Activated T-cell treated with anti-CD3 and anti-CD28 coated beads for 1 hour (primary cell): ENCODE results near the gene RASD1.
"Not testable (repeated sequence)": the region's sequence is repeated elsewhere in the genome, so short reads cannot be mapped to it uniquely, and the experiment has no call there.

Experiments used
- DNase-seq: peaks from one replicate; pipeline ENCODE4 v3.0.0-alpha.2; 2020; ENCODE audit warnings: low read depth

RASD1 gene

DNA sequence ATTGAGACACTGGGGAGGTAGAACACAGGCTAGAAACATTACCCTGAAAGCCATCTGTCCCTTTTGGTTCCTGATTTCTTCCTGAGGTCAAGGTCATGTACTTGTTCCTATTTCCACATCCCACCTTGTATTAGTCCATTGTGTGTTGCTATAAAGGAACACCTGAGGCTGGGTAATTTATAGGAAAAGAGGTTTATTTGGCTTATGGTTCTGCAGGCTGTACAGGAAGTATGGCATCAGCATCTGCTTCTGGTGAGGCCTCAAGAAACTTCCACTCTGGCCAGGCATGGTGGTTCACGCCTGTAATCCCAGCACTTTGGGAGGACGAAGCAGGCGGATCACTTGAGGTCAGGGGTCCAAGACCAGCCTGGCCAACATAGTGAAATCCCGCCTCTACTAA is 26.8 kb downstream of the RASD1 start:
- DNase-seq: no peak

DNA sequence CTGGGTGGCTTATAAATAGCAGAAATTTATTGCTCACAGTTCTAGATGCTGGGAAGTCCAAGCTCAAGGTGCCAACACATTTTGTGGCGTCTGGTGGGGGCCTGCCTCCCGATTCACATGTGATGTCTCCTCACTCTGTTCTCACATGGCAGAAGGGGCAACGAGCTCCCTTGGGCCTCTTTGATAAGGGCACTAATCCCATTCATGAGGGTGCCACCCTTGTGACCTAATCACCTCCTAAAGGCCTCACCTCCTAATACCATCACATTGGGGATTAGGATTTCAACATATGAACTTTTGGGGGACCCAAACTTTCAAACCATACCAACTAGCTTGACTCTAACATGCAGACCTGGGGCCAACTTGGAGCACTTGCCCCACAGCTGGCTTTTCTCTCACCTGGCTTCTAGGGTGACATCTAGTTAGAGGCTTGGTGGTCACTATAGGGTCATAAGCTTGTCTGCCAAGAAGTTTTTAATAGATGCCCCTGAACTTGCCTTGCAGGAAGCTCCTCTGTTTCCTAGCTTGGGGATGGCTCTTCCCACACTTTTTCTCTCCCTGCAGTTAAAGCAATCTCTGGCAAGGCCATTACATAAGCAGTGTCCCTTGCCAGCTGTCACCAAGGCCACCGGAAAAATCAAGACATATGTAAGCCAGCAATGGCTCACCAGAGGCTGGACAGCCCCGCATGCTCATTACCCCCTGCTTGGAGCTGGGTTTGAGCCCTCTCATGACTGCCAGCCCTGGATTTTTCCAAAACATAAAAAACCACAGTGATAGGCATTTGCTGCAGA is 27.8 kb downstream of the RASD1 start:
- no peak for DNase-seq

DNA sequence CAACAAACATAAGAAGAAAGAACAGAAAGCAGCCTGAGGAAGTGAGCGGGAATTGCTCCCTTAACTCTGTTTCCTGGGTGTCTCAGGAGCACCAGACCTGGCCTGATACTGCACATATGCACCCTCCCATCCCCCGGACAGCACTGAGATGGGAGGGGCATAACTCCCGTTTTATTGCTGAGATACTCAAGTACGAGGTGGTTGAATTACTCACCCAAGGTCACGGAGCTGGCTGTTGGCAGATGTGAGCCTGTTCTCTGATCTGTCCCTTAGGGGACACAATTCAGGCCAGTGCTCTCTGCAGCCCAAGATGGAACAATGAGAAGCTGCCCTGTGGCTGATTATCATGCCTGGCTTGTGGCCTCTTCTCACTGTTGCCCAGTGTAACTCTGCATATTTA is 28.5 kb downstream of the RASD1 start:
- DNase-seq: no peak

DNA sequence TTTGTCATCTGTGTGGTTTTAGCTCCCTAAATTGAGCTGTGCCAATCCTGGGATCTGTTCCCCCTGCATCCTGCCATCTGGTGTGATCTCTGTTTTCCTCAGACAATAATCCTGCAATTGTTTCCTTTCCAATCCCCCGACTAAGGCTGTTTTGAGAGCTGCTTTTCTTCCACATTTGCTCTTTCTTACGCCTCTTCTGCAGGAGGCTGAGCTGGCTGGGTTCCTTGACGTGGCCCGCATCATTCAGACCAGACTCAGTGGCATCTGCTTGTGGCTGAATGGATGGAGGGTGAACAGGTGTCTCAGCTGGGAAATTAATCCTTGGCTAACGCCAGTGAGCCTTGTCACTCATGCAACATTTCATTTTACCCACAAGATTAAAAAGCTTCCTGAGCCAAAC is 29.2 kb downstream of the RASD1 start:
- no peak for DNase-seq

DNA sequence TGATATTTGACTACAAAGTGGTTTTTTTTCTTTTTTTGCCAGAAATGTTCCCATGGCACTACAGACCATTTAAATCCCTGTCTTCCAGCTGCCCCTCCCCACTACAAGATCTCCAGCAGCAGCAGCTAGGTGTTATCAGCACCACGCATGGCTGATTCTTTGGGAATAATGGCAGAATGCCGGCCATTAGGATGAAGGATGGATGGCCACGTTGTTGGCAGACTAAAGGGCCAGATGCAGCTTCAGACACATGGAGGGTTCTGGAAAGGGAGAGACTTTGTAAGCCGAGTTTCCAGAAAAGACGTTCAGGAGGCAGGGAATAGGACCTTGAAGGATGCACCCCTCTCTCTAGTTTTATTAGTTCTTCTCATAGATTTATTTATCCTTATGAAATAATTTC is 29.7 kb downstream of the RASD1 start:
- DNase-seq: no peak

DNA sequence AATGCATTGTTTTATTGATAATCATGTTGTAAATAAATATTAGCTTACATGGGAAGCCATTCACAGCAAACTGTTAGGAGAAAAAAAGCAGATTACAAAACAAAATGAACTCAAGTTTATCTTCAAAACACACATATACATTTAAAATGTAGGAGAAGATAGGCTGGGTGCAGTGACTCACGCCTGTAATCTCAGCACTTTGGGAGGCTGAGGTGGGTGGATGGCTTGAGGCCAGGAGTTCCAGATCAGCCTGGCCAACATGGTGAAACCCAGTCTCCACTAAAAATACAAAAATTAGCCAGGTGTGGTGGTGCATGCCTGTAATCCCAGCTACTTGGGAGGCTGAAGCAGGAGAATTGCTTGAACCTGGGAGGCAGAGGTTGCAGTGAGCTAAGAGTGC is 30.3 kb downstream of the RASD1 start:
- DNase-seq: not testable (repeated sequence)

DNA sequence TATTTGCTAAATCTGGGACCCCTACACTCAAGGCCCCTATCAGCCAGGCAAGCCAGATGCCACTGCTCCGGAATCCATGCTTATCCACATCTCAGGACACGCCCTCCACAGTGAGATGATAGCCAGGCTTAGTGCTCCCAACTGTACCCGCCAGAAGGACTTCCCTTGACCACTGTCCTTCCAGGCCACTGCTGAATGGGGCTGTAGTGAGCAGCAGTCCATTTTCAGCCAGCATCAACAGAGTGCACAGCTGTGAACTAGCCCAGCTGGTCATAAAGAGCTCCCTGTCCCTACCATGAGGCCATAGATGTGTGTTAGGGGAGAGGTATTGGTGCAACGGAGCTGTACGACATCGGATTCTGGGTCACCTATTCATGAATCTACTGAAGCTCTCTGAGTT is 32.4 kb downstream of the RASD1 start:
- DNase-seq: no peak

DNA sequence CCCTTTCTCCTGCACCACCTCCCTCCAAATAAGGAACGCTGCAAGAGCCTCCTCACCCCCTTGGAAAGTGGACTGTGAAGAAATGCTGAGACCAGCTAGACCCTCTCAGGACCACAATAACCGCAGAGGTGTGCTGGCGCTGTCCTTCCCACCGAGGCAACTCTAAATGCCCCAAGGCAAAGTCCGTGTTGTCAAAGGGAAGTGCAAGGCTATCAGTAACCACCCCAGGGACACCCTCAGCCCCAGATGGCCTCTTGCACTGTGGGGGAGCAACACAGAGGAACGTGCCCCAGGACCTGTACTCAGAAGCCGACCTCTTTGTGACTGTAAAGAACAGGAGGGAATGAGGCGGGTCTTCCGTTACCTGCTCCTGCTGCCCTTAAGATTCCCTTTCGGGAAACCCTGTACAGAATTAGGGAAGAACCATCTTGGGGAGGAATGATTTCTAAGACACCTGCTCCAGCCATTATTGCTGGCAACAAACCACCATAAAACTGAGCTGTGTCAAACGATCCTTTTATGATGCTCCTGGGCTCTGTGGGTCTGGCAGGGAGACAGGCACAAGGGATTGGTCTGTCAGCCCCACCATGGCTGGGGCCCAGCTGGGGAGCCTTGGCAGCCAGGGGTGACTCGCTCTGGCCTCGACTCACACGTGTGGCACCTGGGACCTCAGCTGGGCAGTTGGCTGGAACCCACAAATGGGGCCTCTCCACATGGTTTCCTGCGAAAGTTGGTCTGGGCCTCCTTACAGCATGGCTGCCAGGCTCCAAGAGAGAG is 34.0 kb downstream of the RASD1 start:
- DNase-seq: no peak

DNA sequence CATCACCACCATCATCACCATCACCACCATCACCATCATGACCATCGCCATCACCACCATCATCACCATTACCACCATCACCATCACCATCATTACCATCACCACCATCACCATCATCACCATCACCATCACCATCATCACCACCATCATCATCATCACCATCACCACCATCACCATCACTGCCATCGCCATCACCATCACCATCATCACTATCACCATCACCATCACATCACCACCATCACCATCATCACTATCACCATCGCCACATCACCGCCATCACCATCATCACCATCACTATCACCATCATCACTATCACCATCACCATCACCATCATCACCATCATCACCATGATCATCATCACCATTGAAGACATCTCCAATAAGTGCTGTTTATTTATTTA is 36.2 kb downstream of the RASD1 start:
- DNase-seq: no peak

DNA sequence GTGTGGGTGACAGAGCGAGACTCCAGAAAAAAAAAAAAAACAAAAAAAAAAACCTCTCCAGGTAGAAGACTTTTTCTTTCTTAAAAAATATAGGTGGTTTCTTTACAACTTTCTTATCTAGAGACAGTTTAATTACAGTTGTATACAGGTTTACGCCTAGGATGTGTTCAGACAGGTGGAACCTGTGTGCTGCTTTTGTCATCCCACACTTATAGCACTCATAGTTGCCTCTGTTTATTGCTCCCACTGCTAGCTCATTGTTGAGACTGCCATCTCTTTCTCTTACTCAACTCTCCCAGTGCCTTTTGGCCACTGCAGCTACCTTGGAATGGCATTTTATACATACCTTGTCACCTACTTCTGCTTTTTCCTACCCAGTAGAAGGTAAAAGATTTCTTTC is 38.5 kb downstream of the RASD1 start:
- DNase-seq: no peak

DNA sequence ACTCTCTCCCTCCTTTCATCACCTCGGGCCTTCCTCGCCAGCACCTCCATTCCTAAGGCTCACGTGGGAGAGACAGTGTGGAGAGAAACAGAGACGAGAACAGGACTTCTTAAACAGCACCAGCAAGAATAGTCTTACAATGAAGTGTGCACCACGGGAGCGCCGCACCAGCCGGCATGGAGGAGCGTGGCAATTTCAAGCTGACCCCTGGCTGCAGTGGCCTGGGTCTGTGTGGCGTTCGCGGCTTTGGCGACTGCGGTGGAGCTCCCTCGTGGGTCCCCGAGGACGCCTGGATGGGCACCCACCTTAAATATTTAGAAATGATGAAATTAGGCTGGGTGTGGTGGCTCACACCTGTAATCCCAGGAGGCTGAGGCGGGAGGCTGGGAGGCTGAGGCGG is 39.9 kb downstream of the RASD1 start:
- DNase-seq: no peak

DNA sequence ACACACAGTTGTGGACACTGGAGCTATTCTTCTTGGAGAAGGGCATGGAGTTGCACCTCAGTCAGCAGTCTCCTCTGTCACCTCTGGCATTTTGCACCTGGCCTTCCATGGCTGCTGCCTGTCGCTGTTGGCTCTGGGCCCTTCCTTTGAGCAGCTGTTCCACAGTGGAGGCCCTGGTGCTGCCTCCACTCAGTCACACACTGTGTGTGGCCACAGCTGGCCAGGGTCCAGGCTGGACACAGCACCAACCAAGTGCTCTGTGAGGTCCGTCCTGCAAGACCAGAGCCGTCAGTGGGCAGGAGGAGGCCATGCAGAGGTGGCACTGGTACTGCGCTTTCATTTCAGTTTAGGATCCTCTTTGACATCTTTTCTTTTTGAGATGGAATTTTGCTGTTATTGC is 41.0 kb downstream of the RASD1 start:
- DNase-seq: no peak

DNA sequence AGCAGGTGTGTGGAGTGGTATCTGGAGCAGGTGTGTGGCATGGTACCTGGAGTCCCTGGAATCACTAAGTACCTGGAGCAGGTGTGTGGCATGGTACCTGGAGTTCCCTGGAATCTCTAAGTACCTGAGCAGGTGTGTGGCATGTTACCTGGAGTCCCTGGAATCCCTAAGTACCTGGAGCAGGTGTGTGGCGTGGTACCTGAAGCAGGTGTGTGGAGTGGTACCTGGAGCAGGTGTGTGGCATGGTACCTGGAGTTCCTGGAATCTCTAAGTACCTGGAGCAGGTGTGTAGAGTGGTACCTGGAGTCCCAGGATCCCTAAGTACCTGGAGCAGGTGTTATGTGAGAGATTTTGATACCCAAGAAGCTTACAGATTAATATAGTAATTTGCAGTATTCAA is 41.5 kb downstream of the RASD1 start:
- not testable (repeated sequence) for DNase-seq

DNA sequence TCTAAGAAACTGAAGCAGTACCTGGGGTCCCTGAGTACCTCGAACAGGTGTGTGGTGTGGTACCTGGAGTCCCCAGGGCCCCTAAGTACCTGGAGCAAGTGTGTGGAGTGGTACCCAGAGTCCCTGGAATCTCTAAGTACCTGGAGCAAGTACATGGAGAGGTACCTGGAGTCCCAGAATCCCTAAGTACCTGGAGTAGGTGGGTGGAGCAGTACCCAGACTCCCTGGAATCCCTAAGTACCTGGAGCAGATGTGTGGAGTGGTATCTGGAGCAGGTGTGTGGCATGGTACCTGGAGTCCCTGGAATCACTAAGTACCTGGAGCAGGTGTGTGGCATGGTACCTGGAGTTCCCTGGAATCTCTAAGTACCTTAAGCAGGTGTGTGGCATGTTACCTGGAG is 41.9 kb downstream of the RASD1 start:
- DNase-seq: no peak

DNA sequence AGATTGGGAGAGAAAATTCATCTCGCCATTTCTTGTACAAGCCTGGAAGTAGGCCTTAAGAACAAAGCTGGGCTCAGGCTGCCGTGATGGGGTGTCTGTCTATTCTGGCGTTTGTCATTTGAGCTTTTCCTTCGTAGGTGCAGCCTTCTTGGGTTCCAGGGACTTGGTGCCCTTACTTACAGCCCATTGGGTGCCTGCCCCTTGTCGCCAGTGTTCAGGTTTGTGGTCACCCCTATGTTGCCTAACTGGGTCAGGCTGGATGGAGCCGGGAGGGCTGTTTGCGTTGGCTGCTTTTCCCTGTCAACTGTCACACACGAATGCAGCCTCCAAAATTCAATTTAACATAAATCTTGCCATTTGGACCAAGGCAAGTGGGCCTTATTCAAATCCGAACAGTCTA is 43.1 kb downstream of the RASD1 start:
- DNase-seq: no peak

DNA sequence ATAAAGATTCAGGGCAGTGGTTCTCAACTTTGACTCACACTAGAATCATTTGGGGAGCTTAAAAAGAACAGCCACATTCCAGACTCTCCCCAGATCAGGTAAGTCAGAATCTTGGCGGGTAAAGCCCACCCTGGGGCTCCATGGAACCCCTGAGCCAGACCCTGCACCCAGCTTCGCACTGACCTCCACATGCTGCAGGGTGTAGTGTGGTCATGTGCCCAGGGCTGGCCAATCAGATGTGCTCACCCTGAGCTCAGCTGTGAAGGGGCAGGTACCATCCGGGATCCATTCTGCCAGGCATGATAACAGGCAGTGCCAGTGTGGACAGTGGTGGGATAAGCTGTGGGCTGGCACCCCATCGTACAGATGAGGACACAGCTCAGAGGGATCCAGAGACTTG is 47.5 kb downstream of the RASD1 start:
- no peak for DNase-seq

DNA sequence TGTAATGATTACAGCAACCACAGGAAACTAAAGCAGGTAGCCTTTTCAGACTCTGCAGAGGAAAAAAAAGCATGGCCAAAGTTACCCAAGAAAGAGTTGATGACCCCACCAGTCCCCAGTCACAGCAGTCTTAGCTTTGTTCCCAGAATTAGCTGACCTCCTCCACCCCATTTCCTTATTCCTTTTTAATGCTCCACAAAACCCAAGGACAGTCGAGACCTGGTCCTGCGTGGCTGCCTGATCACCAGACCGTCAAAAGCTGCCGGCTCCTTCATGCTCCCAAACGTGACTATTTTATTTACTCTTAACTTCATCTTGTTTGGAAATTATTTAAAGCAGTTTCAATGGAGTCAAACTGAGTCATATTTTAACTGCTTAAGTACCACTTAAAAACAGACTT is 48.1 kb downstream of the RASD1 start:
- no peak for DNase-seq

DNA sequence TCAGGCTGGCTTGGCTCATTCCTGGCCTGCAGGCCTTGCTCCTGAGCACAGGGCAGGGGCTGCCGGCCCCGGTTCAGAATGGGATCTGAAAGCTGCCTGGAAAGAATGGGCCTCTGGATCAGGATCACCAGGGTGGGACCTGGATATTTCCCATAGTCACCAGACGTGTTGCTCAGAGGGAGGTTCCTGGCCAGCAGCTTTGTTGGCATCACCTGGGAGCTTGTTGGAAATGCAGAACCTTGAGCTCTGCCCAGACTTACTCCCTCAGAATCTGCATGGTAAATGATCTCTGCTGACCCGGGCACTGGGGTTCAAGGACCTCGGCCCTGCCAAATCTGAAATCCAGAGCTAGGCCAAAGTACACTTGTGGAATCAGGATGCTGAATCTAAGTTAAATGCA is 48.9 kb downstream of the RASD1 start:
- DNase-seq: no peak

DNA sequence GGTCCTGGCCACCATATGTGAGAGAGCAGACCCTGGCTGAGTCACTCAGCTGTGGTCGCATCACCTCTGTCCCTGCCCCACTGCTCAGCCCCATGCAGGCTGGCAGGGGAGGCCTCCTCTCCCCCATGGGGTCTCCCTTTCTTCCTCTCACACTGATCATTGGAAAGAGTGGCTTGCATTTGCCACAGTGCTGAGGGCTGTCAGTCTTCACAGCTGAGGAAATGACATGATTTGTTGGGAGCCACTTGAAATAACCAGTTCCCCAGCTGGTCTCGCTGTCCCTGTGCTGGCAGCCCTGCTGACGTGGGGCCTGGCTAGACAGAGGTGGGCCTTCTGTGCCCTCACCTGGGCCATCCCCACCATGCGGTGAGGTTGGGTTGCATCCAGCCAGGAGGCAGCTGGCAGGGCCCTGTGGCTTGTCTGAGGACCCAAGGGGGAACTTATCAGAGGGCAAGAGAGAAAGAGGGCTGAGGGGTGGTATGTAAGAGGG is 49.5 kb downstream of the RASD1 start:
- DNase-seq: no peak

DNA sequence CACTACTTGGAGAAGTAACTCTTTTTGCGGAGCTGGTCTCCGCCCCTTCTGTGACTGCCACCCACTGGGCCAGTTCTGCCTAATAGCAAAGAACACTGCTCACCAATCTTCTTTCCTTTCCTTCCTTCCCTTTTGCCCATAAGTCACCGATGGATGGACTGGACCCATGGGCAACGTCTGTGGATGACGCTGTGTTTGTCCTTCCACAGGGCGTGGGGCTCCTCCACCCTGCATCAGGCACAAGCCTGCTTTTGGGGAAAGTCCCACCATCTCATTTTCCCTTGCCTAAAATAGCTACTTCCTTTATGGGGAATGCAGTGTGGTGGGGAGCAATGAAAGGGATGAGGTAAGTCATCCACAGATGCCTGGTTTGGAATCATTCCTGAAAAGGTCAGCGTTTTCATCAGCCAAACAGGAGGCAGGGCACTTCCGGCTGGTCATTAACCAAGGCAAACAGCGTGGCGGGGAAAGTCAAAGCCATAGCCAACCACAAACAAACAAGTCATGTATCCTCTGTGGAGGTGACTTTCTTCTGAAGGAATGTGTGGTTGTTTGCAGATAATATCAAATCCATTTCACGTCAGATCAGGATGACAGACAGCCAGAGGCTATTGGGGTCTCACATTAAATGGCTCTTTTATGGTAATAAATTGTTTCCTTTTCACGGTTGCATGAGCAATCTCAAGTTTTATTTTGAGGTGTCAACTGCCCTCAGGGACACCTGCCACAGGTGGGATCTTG is 50.1 kb downstream of the RASD1 start:
- no peak for DNase-seq

DNA sequence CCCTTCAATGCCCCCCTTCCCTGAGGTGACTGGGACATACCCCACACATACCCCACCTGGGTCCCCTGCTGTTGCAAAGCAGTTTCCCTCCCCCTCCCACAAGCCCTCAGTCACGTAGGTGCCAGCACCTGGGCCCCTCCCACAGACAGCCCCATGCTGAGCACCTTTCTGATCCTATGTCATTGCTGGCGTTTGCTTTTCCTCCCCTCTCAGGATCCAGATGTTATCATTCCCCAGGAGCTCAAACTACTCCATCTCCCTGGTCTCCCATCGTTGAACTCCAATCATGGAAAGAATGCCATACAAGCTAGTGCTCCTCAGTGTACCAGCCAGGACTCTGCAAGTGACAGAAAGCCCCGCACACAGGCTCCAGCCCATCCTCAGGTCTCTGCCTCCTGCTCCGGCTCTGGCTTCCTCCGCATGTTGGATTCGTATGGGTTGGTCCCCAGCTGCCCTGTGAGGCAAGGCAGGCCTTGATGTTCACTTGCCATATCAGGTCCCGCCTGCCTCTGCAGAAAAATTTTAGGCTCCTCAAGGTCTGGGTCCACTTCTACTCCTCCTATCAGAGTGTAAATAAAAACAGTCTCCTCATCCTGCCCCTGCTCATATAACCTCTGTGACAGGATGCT is 50.8 kb downstream of the RASD1 start:
- DNase-seq: no peak
